ENCODE results near the gene FNIP2.

GRCh38 chr4:158824425-158825274 is 55.8 kb downstream of the FNIP2 start:
- TF ChIP-seq CTCF (conservative IDR thresholded peaks at IDR 0.05; ENCODE audit: low read length) (no peak), EZH2phosphoT487 (IDR thresholded peaks at IDR 0.05; ENCODE audit: borderline replicate concordance, low read depth, low read length) (no peak)

All from OCI-LY7 (cell line).